HepG2 (cell line): ENCODE measurements around the gene MEF2D. TPM values are rescaled to one million over a fixed set of nuclear protein-coding genes. Genes with fewer than 3 reads are reported as not detected.

Source experiments
- ATAC-seq: fragments of 200-7000 bp; cut with Tn5 transposase; 3 replicates; pipeline ENCODE4 v1.9.1; 2020; ENCODE audit warnings: mild to moderate bottlenecking, moderate library complexity
- BruUV-seq: library from RNA; stranded (reverse); fragments of 400-500 nt; replicated peaks from 2 replicates; lab custom pipeline; 2021; lab: Mats Ljungman, UMichigan
- CTCF ChIA-PET: fragments of 300-600 bp; formaldehyde crosslinking; extraction: SDS; loops from one replicate; lab custom pipeline; 2021; ENCODE audit warnings: low total read pairs, inconsistent platforms, low intra/inter-chr PET ratio; lab: Yijun Ruan, JAX
- POLR2A ChIA-PET: fragments of 350-600 bp; sonication (Branson Sonifier 250); formaldehyde crosslinking; loops from one replicate; lab custom pipeline; 2020; ENCODE audit warnings: antibody characterized with exemption, inconsistent platforms; lab: Yijun Ruan, JAX
- DNase-seq: peaks from one replicate; pipeline ENCODE4 v3.0.0-alpha.2; 2015; ENCODE audit warnings: low spot score
- FAIRE-seq: peaks from 3 replicates; lab custom pipeline; 2011; peaks lifted over from hg19 to GRCh38; lab: Jason Lieb, UNC
- H2AFZ ChIP-seq: one replicate; pipeline ENCODE4 v1.6.1; 2011; ENCODE audit warnings: low read length, inconsistent platforms
- H3K27ac ChIP-seq: fragments of 300-600 bp; 3 replicates; pipeline ENCODE4 v1.8.0; 2011; ENCODE audit warnings: mixed run types, mild to moderate bottlenecking, mixed read lengths, low read length, inconsistent platforms; ENCODE audit not compliant: insufficient read depth; ENCODE audit errors: extremely low read length
- H3K27me3 ChIP-seq, 2 experiments: fragments of 200-600 bp in 1 of 2; 2 replicates in 1 of 2; 3 replicates in 1 of 2; pipeline versions ENCODE4 v1.6.0 to v1.8.0; 2011; ENCODE audit warnings: low read length in 2 of 2, mild to moderate bottlenecking in 2 of 2, moderate library complexity in 2 of 2, inconsistent platforms in 1 of 2; ENCODE audit not compliant: insufficient read depth in 2 of 2, control insufficient read depth in 1 of 2
- H3K36me3 ChIP-seq, 2 experiments: fragments of 200-600 bp in 1 of 2; replicated peaks in 1 of 2; 2 replicates in 1 of 2; 3 replicates in 1 of 2; pipeline versions ENCODE4 v1.5.1 to v1.8.0; 2011; ENCODE audit warnings: low read length in 2 of 2, inconsistent platforms in 1 of 2; ENCODE audit not compliant: insufficient read depth in 2 of 2, control insufficient read depth in 1 of 2
- H3K4me1 ChIP-seq: 2 replicates; pipeline ENCODE4 v1.5.1; 2012; ENCODE audit warnings: low read length, inconsistent platforms; ENCODE audit not compliant: insufficient read depth
- H3K4me2 ChIP-seq: 2 replicates; pipeline ENCODE4 v1.6.0; 2011; ENCODE audit warnings: low read depth, low read length, inconsistent platforms
- H3K4me3 ChIP-seq, 3 experiments: fragments of 200-600 bp in 1 of 3; sonication (generic), shearing (Covaris generic) in 1 of 3; replicated peaks in 1 of 3; 2 replicates each; pipeline ENCODE4 v1.5.1; 2011 to 2016; ENCODE audit warnings: low read length in 3 of 3, inconsistent platforms in 2 of 3, low read depth in 2 of 3, mild to moderate bottlenecking in 2 of 3, control low read depth in 1 of 3, mixed read lengths in 1 of 3; ENCODE audit not compliant: insufficient read depth in 1 of 3
- H3K79me2 ChIP-seq: one replicate; pipeline ENCODE4 v1.6.1; 2011; ENCODE audit warnings: low read length, inconsistent platforms; ENCODE audit not compliant: insufficient read depth
- H3K9ac ChIP-seq: 2 replicates; pipeline ENCODE4 v1.6.0; 2011; ENCODE audit warnings: mild to moderate bottlenecking, low read depth, low read length, inconsistent platforms; ENCODE audit not compliant: insufficient read depth
- H3K9me3 ChIP-seq: 2 replicates; pipeline ENCODE4 v1.5.1; 2012; ENCODE audit warnings: mild to moderate bottlenecking, low read length
- H4K20me1 ChIP-seq: 2 replicates; pipeline ENCODE4 v1.6.0; 2011; ENCODE audit warnings: inconsistent platforms, mild to moderate bottlenecking, low read length, moderate library complexity; ENCODE audit not compliant: insufficient read depth
- CCAR2 ChIP-seq: fragments of 200-400 bp; formaldehyde crosslinking; optimal IDR thresholded peaks from 2 replicates; pipeline ENCODE3; 2018; ENCODE audit warnings: low read depth, mild to moderate bottlenecking, low read length, moderate library complexity
- SNAPC4 ChIP-seq: sonication (generic); formaldehyde crosslinking; IDR thresholded peaks from 2 replicates; pipeline ENCODE4 v1.4.0; 2020; ENCODE audit warnings: mild to moderate bottlenecking, missing genetic modification reagents
- TMF1 ChIP-seq: sonication (generic); formaldehyde crosslinking; IDR thresholded peaks from 2 replicates; pipeline ENCODE4 v1.8.1; 2022; ENCODE audit warnings: low read depth, missing genetic modification reagents
- ZFP90 ChIP-seq: sonication (generic); formaldehyde crosslinking; IDR thresholded peaks from 2 replicates; pipeline ENCODE4 v1.8.0; 2022; ENCODE audit warnings: missing genetic modification reagents, mild to moderate bottlenecking, inconsistent platforms, borderline replicate concordance
- WGBS: methylation state at CpG from one replicate; pipeline ENCODE4 v1.1.6; 2017; ENCODE audit warnings: low lambda C conversion rate; 5-methylcytosine and 5-hydroxymethylcytosine counted together
- in situ Hi-C: cut with HindIII; loops from 2 replicates; pipeline ENCODE4 v1.10.0; 2017; ENCODE audit warnings: low pct_unique_long_range_greater_than_20kb; ENCODE audit not compliant: extremely low pct_ligation_motif_present
- intact Hi-C: fragments of 100-400 bp; cut with micrococcal nuclease; formaldehyde crosslinking; loops from one replicate; pipeline ENCODE4 v1.10.0; 2022; ENCODE audit not compliant: unreplicated experiment
- polyA plus RNA-seq, 8 experiments: library from polyadenylated mRNA; depleted of rRNA in 3 of 8; stranded (reverse) in 7 of 8; unstranded in 1 of 8; fragments of >200 nt; fragmentation: Illumina TruSeq in 4 of 8; extraction: Trizol in 4 of 8; gene quantifications; 2 replicates each; pipeline versions ENCODE4 v1.2.1 to v1.2.3, GENCODE V29; 2011 to 2016; ENCODE audit warnings: low read depth in 4 of 8, missing spikeins in 1 of 8, mixed read lengths in 1 of 8; ENCODE audit not compliant: insufficient read depth in 1 of 8
- total RNA-seq, 5 experiments: library from RNA; depleted of rRNA; stranded (reverse); fragments of >200 nt; fragmentation: Illumina TruSeq; extraction: Trizol; gene quantifications; 2 replicates each; pipeline ENCODE4 v1.2.3, GENCODE V29; 2016; ENCODE audit warnings: low read depth in 1 of 5

MEF2D gene
- total and polyA plus RNA-seq, 2 of the 13 experiments (the other 11 are each of a cell fraction or from before 2014, with no cell fraction given) = 1.6 to 3.9 TPM

DNA sequence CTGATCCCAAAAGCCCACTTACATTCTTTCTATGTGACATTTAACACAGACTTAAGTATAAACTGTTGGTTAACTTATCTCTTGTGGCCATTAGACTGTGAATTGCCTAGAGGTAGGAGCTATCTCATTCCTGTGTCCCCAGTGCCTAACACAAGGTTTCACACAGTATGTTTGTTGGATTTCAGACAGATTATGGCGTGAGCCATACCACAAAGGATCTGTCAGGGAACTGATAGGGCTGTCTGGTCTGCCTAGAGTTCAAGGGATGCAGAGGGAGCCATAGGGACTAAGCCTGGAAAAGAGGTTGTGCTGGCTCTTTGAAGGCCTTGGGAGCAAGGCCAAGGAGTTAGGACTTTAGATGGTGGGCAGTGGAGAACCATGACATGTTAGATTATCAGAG, 40.0 kb downstream of the MEF2D start (continued):
- no peak for TF ChIP-seq SNAPC4
- no peak for TF ChIP-seq CCAR2
- TF ChIP-seq ZFP90 = no peak

- no peak overlapping the region; the same call in 1 of the 2 replicates for H3K4me2 ChIP-seq
Measured at GRCh38 chr1:156458181-156458503, 42.4 kb downstream of the MEF2D start.

More at GRCh38 chr1:156458181-156458503, 42.4 kb downstream of the MEF2D start:
- FAIRE-seq (no peak), ATAC-seq (no peak), DNase-seq (no peak)
- WGBS = 39% methylated on average over 3 of the region's 3 CpGs
- Histone ChIP-seq H3K27ac (no peak overlapping the region), H3K9ac (no peak overlapping the region), H4K20me1 (no peaks in the 10 kb centered on the region), H3K9me3 (no peaks in the 10 kb centered on the region), H3K79me2 (no peaks in the 10 kb centered on the region), H3K4me1 (peaks cover 55% of the 10 kb centered on the region), H3K36me3 (no peaks in the 10 kb centered on the region)
- no TSS peak for BruUV-seq
- in situ Hi-C loops = loop anchor here (5.0 kb wide), 1 partner anchor 44 kb away; the partner anchor contains the start of gene MEF2D
- CTCF ChIA-PET = no interaction called here
- intact Hi-C loops = no loop called here
- no peak for TF ChIP-seq TMF1 (CRISPR knock-in tag)
- TF ChIP-seq, all 625 proteins: peak for 0
- Histone ChIP-seq H3K27me3 (no peaks in the 10 kb centered on the region), H2AFZ (no peak overlapping the region), H3K4me3 (no peak overlapping the region)
- POLR2A ChIA-PET = interaction anchor here (0.7 to 5.4 kb wide), 11 partner anchors 14 to 270 kb away, joined by 3 to 93 read pairs (median 10); partner anchors contain the start of genes ISG20L2, MEF2D, METTL25B and RHBG
